HG03432 (cell line): Measurements from ENCODE around the gene CASZ1.

Source experiments
- ATAC-seq: cut with Tn5 transposase; IDR thresholded peaks from one replicate; pipeline ENCODE4 v1.9.1; 2021; ENCODE audit warnings: mild to moderate bottlenecking, moderate library complexity; ENCODE audit not compliant: unreplicated experiment

The CASZ1 gene

DNA sequence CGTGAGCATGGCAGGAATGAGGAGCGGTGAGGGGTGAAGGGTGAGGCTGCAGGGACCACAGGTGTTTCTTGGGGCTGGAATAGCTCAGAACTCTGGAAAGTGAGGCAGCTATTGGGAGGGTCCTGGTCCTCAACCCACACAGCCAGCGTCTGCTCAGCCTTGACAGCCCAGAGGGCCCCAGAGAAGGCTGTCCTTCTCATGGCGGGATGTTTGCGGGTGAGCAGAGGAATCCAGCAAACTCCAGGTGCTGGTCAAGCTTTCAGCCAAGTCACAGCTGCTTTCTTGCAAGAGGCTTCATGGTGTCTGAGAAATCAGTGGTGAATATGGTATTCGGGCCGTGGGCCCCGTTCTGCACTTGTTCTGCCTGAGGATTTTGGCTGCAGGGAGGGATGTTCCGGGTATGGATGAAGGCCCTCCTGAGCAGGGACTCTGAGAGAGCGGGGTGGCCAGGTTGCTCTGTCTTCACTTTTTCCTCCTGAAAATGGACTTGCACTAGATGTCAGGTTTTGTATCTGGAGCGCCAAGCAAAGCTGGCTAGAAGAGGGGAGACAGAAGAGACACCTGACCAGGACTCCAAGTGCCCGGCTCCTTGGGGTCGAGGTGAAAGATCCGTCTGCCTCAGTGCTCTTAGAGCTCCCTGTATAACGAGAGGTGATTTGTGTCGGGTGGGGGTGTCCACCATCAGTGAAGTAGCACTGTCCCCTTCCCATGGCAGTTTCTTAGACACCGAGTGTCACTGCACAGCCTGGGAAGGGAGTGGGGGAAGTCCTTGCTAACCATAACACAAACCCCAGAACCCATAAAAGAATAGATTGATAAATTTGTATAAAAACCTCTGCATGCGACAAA is 181.8 kb downstream of the CASZ1 start:
- ATAC-seq: no peak

DNA sequence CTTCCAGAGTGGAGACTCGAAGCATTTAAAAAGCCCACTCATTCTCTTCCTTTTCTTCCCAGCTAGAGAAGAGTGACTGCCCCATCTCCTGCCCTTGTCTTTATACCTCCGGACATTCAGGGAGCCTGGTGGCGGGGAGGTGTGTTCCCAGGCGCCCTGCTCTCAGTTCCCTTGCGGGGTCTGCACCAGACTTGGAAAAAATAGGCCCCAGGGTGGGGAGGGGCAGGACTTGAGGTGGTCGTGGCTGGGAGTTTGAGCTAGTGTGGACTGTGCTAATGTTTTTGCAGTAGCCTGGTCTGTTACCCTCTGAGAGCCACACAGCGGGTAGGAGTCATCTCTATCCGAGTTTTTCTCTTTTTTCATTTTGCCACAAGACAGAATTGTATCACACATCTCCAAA is 182.6 kb downstream of the CASZ1 start:
- no peak for ATAC-seq

DNA sequence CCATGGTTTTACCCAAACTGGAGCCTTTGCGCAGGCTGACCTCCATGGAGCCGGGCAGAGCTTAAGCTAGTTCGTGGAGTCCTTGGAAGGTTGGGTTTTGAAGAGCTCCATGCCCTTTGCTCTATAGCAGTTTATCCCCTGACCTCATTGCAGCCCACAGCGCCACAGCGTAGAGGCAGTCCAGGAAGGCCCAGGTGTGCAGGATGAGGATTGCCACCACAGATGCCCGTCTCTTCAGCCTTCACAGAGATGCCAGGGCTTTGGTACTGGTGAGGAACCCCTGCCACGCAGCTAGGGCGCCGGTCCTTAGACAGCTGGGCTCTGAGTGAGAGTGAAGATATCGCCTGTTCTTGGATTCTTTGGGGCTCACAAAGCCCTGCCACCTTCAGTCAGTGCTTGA is 183.1 kb downstream of the CASZ1 start:
- ATAC-seq: no peak

DNA sequence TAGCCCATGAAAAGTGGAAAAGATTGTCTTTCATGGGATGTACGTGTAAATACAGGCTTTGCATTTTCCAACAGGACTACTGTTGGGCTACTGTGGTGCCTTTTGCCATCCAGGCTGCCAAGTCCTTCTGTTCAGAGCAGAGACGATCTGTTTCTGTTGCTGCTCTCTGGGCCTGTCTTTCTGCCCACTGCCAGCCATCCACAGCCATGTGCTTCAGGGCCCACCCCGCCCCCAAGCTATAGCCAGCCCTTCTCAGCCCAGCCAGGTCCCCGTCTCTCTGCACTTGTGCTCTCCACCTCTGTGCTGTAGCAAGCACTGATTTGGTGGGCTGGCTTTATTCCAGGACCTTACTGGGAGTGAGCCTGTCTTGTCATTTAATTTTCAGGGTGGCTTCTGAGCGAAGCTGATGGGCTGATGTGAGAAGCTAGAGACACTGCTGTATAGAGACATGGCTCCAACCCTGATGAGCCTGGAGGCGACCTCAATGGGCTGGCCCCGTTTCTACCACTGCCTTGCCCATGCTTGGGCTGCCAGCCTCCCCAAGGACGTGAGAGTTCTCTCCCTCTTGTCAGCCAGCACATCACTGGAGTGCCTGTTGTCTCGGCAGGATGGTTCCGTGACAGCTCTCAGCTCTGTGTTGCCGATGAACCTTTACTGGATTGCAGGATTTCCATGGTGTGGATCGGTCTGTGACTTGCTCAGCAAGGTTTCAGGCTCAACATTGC is 183.8 kb downstream of the CASZ1 start:
- no peak for ATAC-seq

DNA sequence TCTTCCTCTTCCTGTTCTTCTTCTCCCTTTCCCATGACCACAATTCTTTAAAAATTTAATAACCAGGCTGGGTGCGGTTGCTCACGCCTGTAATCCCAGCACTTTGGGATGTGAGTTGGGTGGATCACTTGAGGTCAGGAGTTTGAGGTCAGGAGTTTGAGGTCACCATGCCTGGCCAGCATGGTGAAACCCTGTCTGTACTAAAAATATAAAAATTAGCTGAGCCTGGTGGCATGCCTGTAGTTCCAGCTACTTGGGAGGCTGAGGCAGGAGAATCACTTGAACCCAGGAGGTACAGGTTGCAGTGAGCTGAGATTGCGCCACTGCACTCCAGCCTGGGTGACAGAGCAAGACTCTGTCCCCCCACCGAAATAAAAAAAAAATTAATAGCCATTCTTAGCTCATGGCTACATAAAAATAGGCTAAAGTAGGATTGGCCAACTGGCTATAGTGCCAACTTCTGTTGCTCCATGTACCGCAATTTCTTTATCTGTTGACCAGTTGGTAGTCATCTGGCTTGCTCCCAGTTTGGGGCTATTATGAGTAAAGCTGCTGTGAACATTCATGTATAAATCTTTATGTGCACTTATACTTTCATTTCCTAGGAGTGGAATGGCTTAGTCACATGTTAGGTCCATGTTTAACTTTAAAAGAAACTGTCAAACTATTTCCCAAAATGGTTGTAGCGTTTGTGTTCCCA is 185.4 kb downstream of the CASZ1 start:
- ATAC-seq: no peak

DNA sequence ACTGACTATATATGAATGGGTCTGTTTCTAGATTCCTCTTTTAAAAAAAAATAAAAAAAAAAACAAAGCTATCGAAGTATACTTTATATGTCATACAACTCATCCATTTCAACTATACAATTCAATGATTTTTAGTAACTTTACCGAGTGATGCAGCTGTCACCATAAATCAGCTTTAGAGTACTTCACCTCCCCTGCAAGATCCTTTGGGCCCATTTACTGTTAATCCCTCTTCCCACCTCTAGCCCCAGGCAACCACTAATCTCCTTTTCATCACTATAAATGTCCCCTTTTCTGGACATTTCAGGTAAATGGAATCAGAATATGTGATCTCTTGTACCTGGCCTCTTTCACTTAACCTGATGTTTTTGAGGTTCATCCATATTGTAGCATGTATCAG is 187.8 kb downstream of the CASZ1 start:
- ATAC-seq: no peak

DNA sequence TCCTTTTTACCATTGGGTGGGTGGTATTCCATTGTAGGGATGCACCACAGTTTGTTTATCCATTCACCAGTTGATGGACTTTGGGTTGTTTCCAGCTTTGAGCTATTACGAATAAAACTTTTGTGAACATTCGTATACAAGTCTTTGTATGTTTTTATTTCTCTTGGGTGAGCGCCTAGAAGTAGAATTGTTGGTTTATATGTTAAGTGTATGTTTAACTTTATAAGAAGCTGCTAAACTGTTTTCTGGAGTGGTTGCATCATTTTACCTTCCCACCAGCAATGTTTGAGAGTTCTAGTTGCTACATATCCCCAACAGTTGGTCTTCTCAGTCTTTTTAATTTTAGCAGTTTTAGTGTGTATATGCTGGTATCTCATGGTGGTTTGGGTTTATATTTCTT is 189.2 kb downstream of the CASZ1 start:
- ATAC-seq: no peak

DNA sequence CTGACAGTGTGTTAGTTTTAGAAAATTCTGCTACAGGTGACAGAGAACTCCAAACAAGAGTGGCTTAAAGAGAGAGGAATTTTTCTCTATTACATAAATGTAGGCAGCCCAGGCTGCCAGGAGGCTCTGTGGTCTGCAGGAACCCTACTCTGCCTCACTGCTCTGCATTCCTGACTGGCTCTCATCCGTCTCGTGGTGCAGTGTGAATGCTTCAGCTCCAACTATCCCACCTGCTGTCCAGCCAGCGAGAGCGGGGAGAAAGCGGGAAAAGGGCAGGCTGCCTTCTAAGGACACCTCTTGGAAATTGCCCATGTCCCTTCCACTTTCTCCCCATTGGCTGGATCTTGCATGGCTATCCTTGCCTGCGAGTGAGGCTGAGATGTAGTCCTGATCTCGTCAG is 190.4 kb downstream of the CASZ1 start:
- no peak for ATAC-seq

DNA sequence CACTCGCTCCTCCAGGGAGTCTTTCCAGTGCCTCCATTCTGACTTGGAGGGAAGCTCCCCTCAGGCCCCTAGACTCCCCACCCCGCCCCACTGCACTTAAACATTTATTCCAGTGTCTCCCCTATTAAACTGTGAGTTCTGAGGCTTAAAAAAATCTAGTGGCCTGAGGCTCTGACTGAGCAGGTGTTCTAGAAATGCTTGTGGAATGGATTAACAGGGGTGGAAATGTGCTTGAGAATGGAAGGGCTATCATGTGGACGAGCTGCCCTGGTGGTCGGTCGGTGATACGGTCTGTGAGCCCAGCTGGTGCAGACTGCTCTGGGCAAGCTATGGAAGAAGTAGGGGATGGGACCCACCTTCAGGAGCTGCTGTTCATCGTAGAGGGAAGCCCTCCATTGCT is 191.5 kb downstream of the CASZ1 start:
- no peak for ATAC-seq

DNA sequence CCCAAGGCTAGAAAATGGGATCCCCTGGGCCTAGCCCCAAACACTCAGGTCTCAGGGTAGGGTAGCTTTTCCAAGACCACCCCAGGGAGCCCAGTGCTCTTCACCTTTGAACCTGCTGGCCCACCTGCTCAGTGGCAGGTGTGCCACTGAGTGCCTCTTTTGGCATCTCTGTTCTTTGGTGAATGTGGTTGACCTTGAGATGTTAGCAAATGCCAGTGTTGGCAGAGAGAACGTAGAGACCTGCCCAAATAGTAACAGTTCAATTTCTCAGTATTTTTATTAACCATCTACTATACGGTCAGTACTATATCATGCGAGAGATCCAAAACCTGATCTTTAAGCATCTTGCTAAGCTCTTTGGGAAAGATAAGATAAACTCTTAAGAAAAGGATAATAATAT is 193.5 kb downstream of the CASZ1 start:
- no peak for ATAC-seq

DNA sequence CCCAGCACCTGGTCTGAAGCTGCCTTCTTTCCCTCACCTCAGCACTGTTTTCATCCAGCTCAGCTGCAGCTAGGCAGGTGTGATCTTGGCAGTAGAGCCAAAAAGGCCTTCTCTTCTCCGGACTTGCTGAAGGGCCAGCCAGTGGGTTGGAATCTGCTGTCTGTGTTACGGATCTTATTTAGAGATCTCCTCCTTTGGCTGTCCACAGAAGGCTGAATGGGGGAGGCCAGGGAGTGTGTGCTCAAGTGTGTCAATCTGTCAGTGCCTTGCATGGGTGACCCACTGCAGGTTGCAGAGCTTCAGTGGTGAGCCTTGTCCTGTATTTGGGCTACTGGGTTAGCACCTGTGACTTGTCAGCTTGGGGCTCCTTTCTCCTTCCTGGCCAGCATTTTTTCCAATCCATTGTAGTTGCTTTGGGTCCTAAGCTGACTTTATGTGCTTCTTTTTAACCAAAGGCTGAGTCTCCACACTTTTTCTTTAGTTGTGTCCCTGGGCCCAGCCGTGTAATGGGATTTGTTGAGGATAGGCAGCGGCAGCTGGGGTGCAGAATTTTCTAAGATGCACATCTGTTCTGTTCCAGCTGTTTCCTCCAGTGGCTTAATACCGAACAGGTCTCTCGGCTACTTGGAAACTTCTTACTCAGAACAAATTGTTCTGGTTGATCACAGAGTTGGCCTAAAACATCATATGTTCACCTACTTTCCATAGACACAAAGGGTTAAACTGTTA is 194.9 kb downstream of the CASZ1 start:
- ATAC-seq: no peak

DNA sequence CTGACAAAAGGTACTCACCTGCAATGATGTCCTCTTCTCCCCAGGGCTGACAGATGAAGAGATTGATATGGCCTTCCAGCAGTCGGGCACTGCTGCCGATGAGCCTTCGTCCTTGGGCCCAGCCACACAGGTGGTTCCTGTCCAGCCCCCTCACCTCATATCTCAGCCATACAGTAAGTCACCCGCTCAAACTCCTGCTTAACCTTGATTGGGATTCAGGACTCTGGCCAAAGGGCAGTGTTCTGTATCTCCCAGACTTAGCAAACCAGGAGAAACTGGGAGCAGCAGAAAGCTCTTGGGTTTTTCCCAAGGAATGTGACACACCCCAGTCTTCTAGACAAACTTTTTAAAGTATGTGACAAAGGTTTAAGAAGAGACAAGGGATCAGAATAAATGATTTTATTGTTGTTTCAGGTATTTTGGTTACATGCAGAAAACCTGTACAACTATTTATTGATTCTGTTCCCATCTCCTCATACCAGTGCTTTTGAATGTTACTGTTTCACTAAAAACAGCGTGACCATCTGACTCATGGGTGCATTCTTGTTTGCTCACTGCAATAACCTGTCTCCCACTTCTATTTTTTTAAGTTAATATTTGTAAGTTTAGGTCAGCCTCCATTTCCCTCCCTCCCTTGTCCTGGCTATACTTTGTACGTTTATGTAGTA is 197.1 kb downstream of the CASZ1 start:
- ATAC-seq: no peak

DNA sequence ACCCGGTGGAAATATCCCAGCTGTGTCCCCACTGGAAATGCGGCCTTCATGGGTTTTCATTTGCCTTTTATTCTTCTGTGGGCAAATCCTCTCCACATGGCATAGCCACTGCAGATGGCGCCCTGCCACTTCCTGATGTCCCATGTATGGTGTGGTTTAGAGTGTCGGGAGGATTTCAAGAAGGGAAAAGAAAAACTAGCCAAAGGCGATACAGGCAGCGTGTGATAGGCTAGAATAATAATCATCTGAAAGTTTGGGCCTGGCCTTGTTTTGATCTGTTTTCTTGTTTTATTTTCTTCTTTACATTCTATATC is 198.1 kb downstream of the CASZ1 start:
- no peak for ATAC-seq

DNA sequence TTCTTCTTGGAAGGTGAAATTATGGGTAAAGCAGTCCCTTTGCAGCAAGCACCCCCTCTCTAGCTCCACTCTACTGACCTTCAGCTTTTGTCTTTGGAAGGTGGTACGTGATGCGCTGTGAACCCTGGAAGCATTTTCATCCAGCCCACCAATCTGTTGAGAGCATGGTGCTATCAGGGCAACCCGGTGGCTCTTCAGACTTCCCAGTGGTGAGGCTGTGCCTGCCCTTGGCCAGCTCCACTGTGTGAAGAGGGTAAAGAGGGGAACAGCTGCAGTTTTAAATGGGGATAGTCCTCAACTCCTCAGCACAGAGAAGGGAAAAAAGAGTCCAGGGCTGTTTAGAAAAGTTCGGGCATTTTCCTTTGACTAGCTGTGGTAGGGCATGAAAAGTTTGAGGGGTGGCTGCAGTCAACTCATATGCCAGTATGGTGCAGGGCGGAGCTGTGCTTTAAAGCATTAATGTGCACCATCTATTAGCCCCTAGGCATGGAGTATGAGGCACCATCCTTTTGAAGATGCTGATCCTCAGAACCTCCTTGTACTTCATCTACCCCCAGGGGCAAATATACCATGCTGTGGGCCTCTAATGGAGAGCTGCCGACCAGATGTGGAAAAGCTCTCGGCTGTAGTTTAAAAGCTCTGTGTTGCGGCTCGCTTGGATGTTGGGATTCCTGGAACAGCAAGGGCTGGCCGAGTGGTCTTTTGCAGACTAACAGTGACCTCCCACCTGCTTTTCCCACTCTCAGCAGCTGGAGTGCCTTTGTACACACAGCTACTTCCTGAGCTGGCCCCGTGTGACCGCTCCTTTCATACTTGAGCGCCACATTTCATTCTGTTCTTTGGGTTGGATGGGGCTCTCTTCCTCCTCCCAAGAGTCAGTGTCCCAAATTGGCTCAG is 198.7 kb downstream of the CASZ1 start:
- no peak for ATAC-seq

DNA sequence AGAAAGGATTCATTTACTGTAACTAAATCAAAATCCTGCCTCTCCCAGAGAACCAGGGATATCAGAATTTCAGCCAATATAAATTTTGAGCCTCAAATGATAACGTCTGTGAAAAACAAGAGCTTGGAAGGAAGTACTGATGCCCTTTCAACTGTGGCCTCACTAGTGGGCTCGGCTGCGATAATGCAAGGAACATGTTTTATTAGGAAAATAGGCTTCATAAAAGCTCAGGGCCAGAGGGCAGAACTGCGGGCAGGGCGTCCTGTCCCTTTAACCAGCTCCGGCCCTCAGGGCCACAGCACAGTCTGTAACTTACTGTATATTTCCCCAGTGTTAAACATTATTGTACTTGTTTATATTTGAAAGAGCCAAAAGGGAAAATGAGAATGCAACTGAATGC is 199.7 kb downstream of the CASZ1 start:
- ATAC-seq: no peak

DNA sequence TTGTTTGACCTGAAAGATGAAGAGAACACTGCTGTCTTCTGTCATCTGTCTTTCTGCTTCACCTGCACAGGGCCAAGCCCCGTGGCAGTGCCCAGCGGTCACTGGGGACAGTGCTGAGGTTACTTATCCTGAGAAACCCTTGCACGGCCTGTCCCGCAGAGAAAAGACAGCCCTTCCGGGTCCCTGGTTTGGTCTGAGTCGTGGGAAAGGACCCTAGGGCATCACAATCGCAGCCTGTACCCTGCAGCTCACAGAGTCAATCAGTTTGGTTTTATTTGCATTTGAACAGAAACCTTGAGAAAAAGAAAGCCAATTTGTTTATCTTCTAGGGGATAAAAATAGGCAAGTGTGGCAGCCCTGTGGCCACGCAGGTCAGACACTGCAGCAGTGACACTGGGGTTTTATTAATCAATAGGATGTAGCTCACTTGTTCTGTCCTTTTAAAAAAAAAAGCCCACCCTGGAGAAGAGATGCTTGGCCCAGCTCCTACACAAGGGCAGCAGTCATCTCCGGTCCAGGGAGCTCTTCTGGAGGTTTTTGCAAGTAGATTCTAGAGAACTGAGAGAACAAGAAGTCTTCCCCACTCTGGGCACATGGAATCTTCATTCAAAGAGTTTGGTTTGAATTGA is 201.7 kb downstream of the CASZ1 start:
- ATAC-seq: no peak

DNA sequence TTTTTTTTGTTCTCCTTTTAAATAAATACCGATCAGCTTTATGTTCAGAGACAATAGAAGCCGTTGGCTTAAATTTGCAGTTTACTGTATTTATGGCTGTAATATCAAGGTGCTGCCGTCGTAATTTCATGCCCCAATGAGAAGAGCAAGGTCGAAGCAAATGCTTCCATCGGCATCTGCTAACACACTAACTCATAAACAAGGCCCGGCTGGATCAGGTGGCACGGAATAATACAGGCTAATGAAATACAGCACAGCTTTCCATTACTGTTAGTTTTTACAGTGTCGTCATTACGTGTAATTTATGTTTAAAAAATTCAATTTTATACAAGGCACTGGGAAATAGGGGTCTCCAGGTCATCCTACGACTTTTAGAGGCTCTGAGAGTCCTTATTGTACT is 202.7 kb downstream of the CASZ1 start:
- no peak for ATAC-seq

DNA sequence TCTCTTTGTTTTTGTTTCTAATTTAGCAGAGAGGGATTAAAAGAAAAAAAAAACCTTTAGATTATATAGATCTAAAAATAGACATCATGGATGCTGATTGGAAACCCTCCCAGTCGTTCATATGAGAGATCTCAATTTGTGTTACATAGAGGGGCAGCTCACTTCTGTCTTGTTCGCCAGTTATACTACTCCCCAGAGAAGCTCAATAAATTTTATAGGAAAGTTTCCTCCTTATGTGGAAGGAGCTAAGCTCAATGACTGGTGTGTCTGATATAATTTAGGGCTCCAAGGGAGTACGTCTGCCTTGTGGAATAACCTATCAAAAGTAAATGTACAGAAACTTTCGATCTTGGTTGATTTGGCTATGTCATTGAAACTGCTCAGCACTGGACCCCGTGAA is 204.1 kb downstream of the CASZ1 start:
- ATAC-seq: no peak

DNA sequence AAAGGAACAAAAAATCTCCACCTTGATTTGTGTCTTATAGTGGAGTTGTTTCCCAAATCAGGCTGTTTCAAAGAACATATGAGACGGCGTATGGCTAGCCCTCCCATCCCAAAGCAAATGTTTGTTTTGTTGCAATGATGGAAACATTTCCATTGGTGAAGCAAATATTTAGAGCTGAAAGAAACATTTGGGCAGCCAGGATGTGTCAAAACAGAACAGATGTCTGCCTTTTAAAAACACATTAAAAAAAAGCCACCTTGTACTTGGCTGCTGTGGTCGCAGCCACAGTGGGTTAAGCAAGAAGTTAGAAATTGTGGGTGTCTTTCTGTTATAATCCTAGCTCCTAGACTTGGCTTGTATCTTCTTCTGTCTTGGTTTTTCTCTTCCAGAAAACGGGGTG is 205.4 kb downstream of the CASZ1 start:
- ATAC-seq: no peak
